ENCODE data around the gene AXIN1.
"Not testable (repeated sequence)": the region's sequence is repeated elsewhere in the genome, so short reads cannot be mapped to it uniquely, and the experiment has no call there.

The AXIN1 gene, protein sequence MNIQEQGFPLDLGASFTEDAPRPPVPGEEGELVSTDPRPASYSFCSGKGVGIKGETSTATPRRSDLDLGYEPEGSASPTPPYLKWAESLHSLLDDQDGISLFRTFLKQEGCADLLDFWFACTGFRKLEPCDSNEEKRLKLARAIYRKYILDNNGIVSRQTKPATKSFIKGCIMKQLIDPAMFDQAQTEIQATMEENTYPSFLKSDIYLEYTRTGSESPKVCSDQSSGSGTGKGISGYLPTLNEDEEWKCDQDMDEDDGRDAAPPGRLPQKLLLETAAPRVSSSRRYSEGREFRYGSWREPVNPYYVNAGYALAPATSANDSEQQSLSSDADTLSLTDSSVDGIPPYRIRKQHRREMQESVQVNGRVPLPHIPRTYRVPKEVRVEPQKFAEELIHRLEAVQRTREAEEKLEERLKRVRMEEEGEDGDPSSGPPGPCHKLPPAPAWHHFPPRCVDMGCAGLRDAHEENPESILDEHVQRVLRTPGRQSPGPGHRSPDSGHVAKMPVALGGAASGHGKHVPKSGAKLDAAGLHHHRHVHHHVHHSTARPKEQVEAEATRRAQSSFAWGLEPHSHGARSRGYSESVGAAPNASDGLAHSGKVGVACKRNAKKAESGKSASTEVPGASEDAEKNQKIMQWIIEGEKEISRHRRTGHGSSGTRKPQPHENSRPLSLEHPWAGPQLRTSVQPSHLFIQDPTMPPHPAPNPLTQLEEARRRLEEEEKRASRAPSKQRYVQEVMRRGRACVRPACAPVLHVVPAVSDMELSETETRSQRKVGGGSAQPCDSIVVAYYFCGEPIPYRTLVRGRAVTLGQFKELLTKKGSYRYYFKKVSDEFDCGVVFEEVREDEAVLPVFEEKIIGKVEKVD

GRCh38 chr16:352547-353403 lies at the start of gene AXIN1:
TSS of gene AXIN1 (minus strand) at chr16:352723. CDS start at chr16:347025, 5,698 bp downstream.
- DNase-seq = peak; percentile 99 to 100

- peak; percentile 95 to 96 for DNase-seq
These were observed 49.2 kb upstream of the AXIN1 start, which contains the start of gene DECR2 for GRCh38 chr16:401468-402348. TSS of gene DECR2 (plus strand) at chr16:401885. CDS start at chr16:401964, 79 bp downstream.

DNA sequence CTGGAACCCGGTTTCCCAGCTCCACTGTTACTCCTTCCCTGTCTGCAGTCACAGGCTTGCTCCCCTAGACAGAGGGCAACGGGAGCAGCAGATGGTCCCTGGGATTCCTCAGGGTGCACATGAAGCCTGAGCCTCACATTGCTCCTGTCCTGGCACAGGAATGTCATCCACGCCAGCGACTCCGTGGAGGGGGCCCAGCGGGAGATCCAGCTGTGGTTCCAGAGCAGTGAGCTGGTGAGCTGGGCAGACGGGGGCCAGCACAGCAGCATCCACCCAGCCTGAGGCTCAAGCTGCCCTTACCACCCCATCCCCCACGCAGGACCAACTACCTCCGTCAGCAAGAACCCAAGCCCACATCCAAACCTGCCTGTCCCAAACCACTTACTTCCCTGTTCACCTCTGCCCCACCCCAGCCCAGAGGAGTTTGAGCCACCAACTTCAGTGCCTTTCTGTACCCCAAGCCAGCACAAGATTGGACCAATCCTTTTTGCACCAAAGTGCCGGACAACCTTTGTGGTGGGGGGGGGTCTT lies 47.6 kb upstream of the AXIN1 start:
- DNase-seq = no peak

- no peak for DNase-seq
These were observed 47.0 kb upstream of the AXIN1 start for GRCh38 chr16:399340-400019.

- DNase-seq = no peak
These were observed 46.2 kb upstream of the AXIN1 start for GRCh38 chr16:398561-399339.

DNA sequence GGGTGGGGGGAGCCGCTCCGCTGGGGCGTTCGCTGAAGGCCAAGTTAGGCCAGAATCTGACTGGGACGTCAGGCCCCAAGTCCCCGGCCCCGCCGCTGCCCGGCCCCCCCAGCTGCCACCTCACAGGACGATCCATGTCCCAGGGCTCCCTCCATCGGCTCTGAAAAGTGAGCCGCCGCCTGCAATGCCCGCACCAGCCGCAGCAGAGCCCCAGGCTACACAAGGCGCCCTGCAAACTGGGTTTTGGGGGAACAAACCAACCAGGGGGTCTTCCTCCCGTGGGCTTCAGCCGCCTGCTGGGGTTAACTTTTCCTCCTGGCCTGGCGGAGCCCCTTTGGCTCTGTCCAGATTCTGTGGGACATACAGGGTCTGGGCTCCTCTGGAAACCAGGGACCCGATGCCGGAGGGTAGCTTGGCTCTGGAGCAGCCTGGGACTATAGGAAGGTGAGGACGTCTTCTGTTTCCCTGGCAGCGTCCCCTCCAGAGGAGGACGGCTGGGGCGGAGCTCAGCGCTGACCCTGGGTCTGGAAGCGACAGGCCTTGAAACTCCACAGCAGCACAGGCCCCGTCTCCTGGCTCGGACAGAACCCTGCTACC lies 45.3 kb upstream of the AXIN1 start:
- peak; percentile 34 to 44 for DNase-seq

DNA sequence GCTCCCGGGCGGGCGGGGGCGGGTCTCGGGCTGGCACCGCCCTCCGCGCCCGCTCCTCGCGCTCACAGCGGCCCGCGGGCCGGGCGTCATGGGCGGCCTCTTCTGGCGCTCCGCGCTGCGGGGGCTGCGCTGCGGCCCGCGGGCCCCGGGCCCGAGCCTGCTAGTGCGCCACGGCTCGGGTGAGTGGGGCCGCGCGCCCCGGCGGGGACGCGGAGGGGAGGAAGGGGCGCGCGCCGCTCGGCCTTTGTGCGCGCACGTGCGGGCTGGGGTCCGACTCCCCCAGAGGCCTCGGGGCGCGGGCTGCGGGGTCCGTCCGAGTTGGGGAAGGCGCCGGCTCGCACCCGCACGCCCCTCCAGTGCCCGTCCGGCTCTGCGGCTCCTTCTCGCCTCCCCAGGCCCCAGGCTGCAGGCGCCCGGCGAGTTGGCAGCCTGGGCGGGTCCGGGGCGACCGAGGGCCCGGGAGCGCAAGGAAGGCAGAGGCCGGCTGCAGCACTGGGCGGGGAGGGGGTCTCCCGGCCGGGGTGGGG lies 44.7 kb upstream of the AXIN1 start, which contains the start of gene NME4:
Gene NME4 (plus strand): TSS at position 65 of the 527 bp plus-strand sequence. CDS start 24 bp downstream, at position 89.
- DNase-seq = no peak

GRCh38 chr16:396605-397004 lies 44.1 kb upstream of the AXIN1 start:
- no peak for DNase-seq

DNA sequence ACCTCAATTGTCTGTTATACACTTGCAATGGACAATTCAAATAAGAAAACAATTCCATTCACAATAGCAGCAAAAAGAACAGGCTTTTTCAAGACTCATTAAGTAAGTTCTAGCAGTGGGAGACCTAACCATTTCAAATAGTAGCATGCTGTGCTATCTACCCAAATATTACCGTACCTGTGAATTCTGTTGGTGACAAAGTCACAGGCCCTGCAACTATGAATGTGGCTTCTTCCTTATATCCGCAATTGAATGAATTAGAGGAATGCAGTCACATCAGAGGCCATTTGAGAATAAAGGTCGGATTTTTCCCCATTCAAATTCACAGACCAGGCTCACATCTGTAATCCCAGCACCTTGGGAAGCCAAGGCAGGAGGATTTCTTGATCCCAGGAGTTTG lies 43.7 kb upstream of the AXIN1 start:
- no peak for DNase-seq

- peak in 1 of 2 donors; percentile 45 for DNase-seq
These were observed 40.0 kb upstream of the AXIN1 start for GRCh38 chr16:392450-393030.

DNA sequence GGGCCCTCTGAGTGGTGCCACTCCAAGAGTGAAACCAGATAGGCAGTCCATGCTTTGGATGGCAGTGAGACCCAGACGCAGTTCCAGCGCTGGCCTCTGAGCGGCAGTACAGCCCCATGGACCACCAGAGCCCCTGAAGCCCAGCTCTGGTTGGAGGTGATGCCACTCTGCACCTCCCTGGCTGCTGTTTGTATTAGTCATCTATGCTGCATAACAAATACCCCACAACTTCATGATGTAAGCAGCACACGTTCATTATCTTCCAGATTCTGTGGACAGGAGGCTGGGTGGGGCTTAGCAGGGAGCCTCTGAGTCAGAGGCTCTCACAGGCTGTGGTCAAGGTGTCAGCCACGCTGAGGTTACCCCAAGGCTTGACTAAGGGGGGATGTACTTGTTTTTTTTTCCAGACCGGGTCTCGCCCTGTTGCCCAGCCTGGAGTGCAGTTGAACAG lies 39.4 kb upstream of the AXIN1 start:
- peak; percentile 74 to 78 for DNase-seq

DNA sequence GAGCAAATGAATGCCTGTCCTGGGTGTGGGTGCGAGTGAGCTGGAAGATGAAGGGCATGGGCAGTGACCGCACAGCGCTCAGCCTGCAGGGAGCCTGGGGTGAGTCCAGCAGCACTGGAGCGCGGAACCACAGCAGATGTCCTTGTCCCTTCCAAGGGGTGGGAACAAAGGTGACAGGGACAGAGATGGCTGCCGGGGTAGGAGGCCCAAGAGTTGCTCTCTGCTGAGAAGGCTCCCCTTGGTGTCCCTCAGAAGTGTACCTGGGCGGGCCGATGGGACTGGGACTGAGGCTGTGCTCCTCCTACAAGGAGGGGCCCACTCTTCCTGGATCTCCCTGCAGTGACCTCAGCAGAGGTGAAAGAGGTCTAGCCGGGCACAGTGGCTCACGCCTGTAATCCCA lies 36.8 kb upstream of the AXIN1 start:
- DNase-seq = no peak

DNA sequence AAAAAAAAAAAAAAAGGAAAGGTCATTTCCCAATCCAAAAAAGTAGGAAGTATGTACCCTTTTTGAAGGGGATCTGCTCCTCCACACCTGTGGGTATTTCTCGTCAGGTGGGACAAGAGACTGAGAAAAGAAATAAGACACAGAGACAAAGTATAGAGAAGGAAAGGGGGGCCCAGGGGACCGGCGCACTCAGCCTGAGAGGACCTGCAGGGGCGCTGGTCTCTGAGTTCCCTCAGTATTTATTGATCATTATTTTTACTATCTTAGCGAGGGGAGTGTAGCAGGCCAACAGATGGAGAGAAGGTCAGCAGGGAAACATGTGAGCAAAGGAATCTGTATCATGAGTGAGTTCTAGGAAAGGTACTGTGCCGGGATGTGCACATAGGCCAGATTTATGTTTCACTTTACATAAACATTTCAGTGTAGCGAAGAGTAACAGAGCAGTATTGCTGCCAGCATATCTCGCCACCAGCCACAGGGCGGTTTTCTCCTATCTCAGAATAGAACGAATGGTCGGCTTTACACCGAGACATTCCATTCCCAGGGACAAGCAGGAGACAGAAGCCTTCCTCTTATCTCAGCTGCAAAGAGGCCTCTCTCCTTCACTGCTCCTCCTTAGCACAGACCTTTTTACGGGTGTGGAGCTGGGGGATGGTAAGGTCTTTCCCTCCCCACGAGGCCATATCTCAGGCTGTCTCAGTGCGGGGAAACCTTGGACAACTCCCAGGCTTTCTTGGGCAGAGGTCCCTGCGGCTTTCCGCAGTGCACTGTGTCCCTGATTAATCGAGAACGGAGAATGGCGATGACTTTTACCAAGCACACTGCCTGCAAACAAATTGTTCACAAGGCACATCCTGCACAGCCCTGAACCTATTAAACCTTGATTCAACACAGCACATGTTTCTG lies 35.5 kb upstream of the AXIN1 start:
- not testable (repeated sequence) for DNase-seq

- DNase-seq = no peak
These were observed 34.2 kb upstream of the AXIN1 start for GRCh38 chr16:386641-387156.

- DNase-seq = peak; percentile 48
These were observed 31.0 kb upstream of the AXIN1 start for GRCh38 chr16:383326-384051.
